Subcutaneous abdominal adipose tissue (tissue), 5 donors: ENCODE results near the gene ANO10.
"Not testable (repeated sequence)": the region's sequence is repeated elsewhere in the genome, so short reads cannot be mapped to it uniquely, and the experiment has no call there.

Experiments
- H3K27ac ChIP-seq: one replicate; pipeline ENCODE4 v1.7.0; 2013; ENCODE audit warnings: low read depth, mild to moderate bottlenecking, inconsistent platforms, low read length, moderate library complexity
- H3K27me3 ChIP-seq, 5 donors: one replicate each; pipeline ENCODE4 v1.7.0; 2013; ENCODE audit warnings: low read length in 5 of 5, inconsistent platforms in 1 of 5; ENCODE audit not compliant: control insufficient read depth in 5 of 5, insufficient read depth in 4 of 5
- H3K36me3 ChIP-seq, 5 donors: one replicate each; pipeline ENCODE4 v1.7.0; 2013; ENCODE audit warnings: low read length in 5 of 5; ENCODE audit not compliant: control insufficient read depth in 5 of 5, insufficient read depth in 5 of 5
- H3K4me1 ChIP-seq, 5 donors: one replicate each; pipeline ENCODE4 v1.7.0; 2013; ENCODE audit warnings: low read length in 5 of 5, mild to moderate bottlenecking in 3 of 5, moderate library complexity in 1 of 5; ENCODE audit not compliant: control insufficient read depth in 5 of 5, insufficient read depth in 5 of 5
- H3K4me3 ChIP-seq, 5 donors: one replicate each; pipeline ENCODE4 v1.7.0; 2013; ENCODE audit warnings: low read length in 5 of 5, low read depth in 1 of 5
- H3K9ac ChIP-seq, 5 donors: one replicate each; pipeline ENCODE4 v1.7.0; 2013; ENCODE audit warnings: low read length in 5 of 5, mild to moderate bottlenecking in 4 of 5, moderate library complexity in 3 of 5
- H3K9me3 ChIP-seq, 5 donors: one replicate each; pipeline ENCODE4 v1.7.0; 2013; ENCODE audit warnings: low read length in 5 of 5; ENCODE audit not compliant: control insufficient read depth in 5 of 5
- donor health status: healthy.
- donor health status: healthy.
- donor health status: healthy.
- donor health status: healthy.
- donor health status: healthy.

Gene ANO10

GRCh38 chr3:43525941-43526607 is 95.7 kb downstream of the ANO10 start:
- Histone ChIP-seq H3K9me3 (peaks cover 0 to 9% (median 4%) of the 10 kb centered on the region in 5 donors), H3K9ac (no peak overlapping the region), H3K4me3 (no peak overlapping the region), H3K4me1 (no peaks in the 10 kb centered on the region), H3K27ac (no peak overlapping the region), H3K27me3 (no peaks in the 10 kb centered on the region), H3K36me3 (peaks cover 0 to 6% (median 0%) of the 10 kb centered on the region in 5 donors)

- H3K4me1 ChIP-seq: no peaks in the 10 kb centered on the region
- no peaks in the 10 kb centered on the region for H3K27me3 ChIP-seq
- no peak overlapping the region for H3K4me3 ChIP-seq
- peaks cover 0 to 9% (median 4%) of the 10 kb centered on the region in 5 donors for H3K9me3 ChIP-seq
- H3K36me3 ChIP-seq: peaks cover 0 to 6% (median 0%) of the 10 kb centered on the region in 5 donors
- no peak overlapping the region for H3K27ac ChIP-seq
- no peak overlapping the region for H3K9ac ChIP-seq
Measured at GRCh38 chr3:43525386-43525785, 96.4 kb downstream of the ANO10 start.

GRCh38 chr3:43523454-43524053 is 98.3 kb downstream of the ANO10 start:
- H3K36me3 ChIP-seq: peaks cover 0 to 6% (median 2%) of the 10 kb centered on the region in 5 donors
- peaks cover 0 to 10% (median 5%) of the 10 kb centered on the region in 5 donors for H3K9me3 ChIP-seq
- H3K9ac ChIP-seq: no peak overlapping the region
- H3K27ac ChIP-seq: no peak overlapping the region
- no peak overlapping the region for H3K4me3 ChIP-seq
- H3K4me1 ChIP-seq: no peaks in the 10 kb centered on the region
- H3K27me3 ChIP-seq: no peaks in the 10 kb centered on the region

- Histone ChIP-seq H3K27ac (no peak overlapping the region), H3K36me3 (peaks cover 0 to 6% (median 2%) of the 10 kb centered on the region in 5 donors)
Measured at GRCh38 chr3:43522727-43523362, 99.0 kb downstream of the ANO10 start.

GRCh38 chr3:43521941-43522340 is 99.9 kb downstream of the ANO10 start:
- Histone ChIP-seq H3K9me3 (peaks cover 0 to 8% (median 5%) of the 10 kb centered on the region in 5 donors), H3K27ac (no peak overlapping the region), H3K36me3 (peaks cover 0 to 10% (median 4%) of the 10 kb centered on the region in 5 donors), H3K27me3 (no peaks in the 10 kb centered on the region), H3K9ac (no peak overlapping the region), H3K4me1 (no peaks in the 10 kb centered on the region), H3K4me3 (no peak overlapping the region)

More at GRCh38 chr3:43522727-43523362, 99.0 kb downstream of the ANO10 start:
- Histone ChIP-seq H3K27me3 (no peaks in the 10 kb centered on the region), H3K4me1 (no peaks in the 10 kb centered on the region), H3K4me3 (no peak overlapping the region), H3K9me3 (peaks cover 0 to 8% (median 5%) of the 10 kb centered on the region in 5 donors), H3K9ac (no peak overlapping the region)

- not testable (repeated sequence) for H3K9me3 ChIP-seq, H3K9ac ChIP-seq, H3K4me1 ChIP-seq, H3K36me3 ChIP-seq, H3K27ac ChIP-seq, H3K27me3 ChIP-seq, H3K4me3 ChIP-seq
Measured at GRCh38 chr3:43518515-43518914, 103.3 kb downstream of the ANO10 start.

- Histone ChIP-seq H3K27ac (no peak overlapping the region), H3K9me3 (peaks cover 0 to 8% (median 5%) of the 10 kb centered on the region in 5 donors), H3K4me3 (no peak overlapping the region), H3K27me3 (no peaks in the 10 kb centered on the region), H3K36me3 (peaks cover 0 to 9% (median 4%) of the 10 kb centered on the region in 5 donors), H3K4me1 (no peaks in the 10 kb centered on the region), H3K9ac (no peak overlapping the region)
Measured at GRCh38 chr3:43515970-43516635, 105.7 kb downstream of the ANO10 start.

- H3K4me3 ChIP-seq: no peak overlapping the region
- H3K9ac ChIP-seq: no peak overlapping the region
- peaks cover 0 to 8% (median 5%) of the 10 kb centered on the region in 5 donors for H3K9me3 ChIP-seq
- no peaks in the 10 kb centered on the region for H3K4me1 ChIP-seq
- no peaks in the 10 kb centered on the region for H3K27me3 ChIP-seq
- H3K27ac ChIP-seq: no peak overlapping the region
- H3K36me3 ChIP-seq: peaks cover 0 to 9% (median 4%) of the 10 kb centered on the region in 5 donors
Measured at GRCh38 chr3:43515208-43515917, 106.4 kb downstream of the ANO10 start.

- H3K4me3 ChIP-seq: no peak overlapping the region
- no peak overlapping the region for H3K27ac ChIP-seq
- peaks cover 0 to 5% (median 4%) of the 10 kb centered on the region in 5 donors for H3K36me3 ChIP-seq
- no peaks in the 10 kb centered on the region for H3K4me1 ChIP-seq
- H3K9ac ChIP-seq: no peak overlapping the region
- H3K9me3 ChIP-seq: no peaks in the 10 kb centered on the region
- no peaks in the 10 kb centered on the region for H3K27me3 ChIP-seq
Measured at GRCh38 chr3:43512754-43513404, 108.9 kb downstream of the ANO10 start.
